H1 (cell line): Measurements from ENCODE around the gene TM4SF1.

Experiments
- CHD1 ChIP-seq: IDR thresholded peaks from 2 replicates; pipeline ENCODE4 v1.6.1; 2012; ENCODE audit warnings: low read depth, low read length, improper control_type of control experiment
- CHD2 ChIP-seq: IDR thresholded peaks from 2 replicates; pipeline ENCODE4 v1.6.1; 2012; ENCODE audit warnings: low read length, improper control_type of control experiment
- EGR1 ChIP-seq: IDR thresholded peaks from 2 replicates; pipeline ENCODE4 v1.6.1; 2011; ENCODE audit warnings: low read depth, low read length, borderline replicate concordance
- EZH2 ChIP-seq: fragments of 200-600 bp; sonication (generic); IDR thresholded peaks from 2 replicates; pipeline ENCODE4 v1.7.1; 2012; ENCODE audit warnings: low read depth, mild to moderate bottlenecking, moderate library complexity, low read length, inconsistent platforms; ENCODE audit not compliant: severe bottlenecking
- MAX ChIP-seq: IDR thresholded peaks from 2 replicates; pipeline ENCODE4 v1.6.1; 2012; ENCODE audit warnings: inconsistent platforms
- POLR2A ChIP-seq, 2 experiments: IDR thresholded peaks; 1 replicate in 1 of 2; 2 replicates in 1 of 2; pipeline ENCODE4 v1.6.1; 2011; ENCODE audit warnings: low read depth in 2 of 2, low read length in 2 of 2, mild to moderate bottlenecking in 2 of 2; ENCODE audit errors: control extremely low read depth in 1 of 2
- RBBP5 ChIP-seq: IDR thresholded peaks from 2 replicates; pipeline ENCODE4 v1.7.1; 2012; ENCODE audit warnings: low read depth, mild to moderate bottlenecking, inconsistent platforms, low read length, moderate library complexity, borderline replicate concordance
- RFX5 ChIP-seq: IDR thresholded peaks from 2 replicates; pipeline ENCODE4 v1.6.1; 2011; ENCODE audit warnings: low read depth, low read length, improper control_type of control experiment, borderline replicate concordance
- SIX5 ChIP-seq: IDR thresholded peaks from 2 replicates; pipeline ENCODE4 v1.6.1; 2011; ENCODE audit warnings: mild to moderate bottlenecking, low read depth, low read length
- TAF1 ChIP-seq: IDR thresholded peaks from 2 replicates; pipeline ENCODE4 v1.6.1; 2011; ENCODE audit warnings: mild to moderate bottlenecking, low read depth, low read length
- TF ChIP-seq, protein P1 (sequence below), 3 experiments: IDR thresholded peaks; 1 replicate in 2 of 3; 2 replicates in 1 of 3; pipeline versions ENCODE4 v1.5.1 to v1.6.1; 2011; ENCODE audit warnings: low read length in 3 of 3, mild to moderate bottlenecking in 3 of 3, inconsistent platforms in 2 of 3, low read depth in 1 of 3, moderate library complexity in 1 of 3; ENCODE audit not compliant: insufficient read depth in 1 of 3; ENCODE audit errors: control extremely low read depth in 1 of 3

- TF ChIP-seq EZH2 (no peak), CHD1 (no peak), RBBP5 (no peak), RFX5 (no peak), SIX5 (no peak), CHD2 (no peak), POLR2A (IDR thresholded peaks at IDR 0.05; ENCODE audit: control extremely low read depth in 1 of 2, low read depth in 2 of 2, low read length in 2 of 2) (no peak), EGR1 (no peak), TAF1 (no peak), MAX (no peak)
- TF ChIP-seq, protein P1, sequence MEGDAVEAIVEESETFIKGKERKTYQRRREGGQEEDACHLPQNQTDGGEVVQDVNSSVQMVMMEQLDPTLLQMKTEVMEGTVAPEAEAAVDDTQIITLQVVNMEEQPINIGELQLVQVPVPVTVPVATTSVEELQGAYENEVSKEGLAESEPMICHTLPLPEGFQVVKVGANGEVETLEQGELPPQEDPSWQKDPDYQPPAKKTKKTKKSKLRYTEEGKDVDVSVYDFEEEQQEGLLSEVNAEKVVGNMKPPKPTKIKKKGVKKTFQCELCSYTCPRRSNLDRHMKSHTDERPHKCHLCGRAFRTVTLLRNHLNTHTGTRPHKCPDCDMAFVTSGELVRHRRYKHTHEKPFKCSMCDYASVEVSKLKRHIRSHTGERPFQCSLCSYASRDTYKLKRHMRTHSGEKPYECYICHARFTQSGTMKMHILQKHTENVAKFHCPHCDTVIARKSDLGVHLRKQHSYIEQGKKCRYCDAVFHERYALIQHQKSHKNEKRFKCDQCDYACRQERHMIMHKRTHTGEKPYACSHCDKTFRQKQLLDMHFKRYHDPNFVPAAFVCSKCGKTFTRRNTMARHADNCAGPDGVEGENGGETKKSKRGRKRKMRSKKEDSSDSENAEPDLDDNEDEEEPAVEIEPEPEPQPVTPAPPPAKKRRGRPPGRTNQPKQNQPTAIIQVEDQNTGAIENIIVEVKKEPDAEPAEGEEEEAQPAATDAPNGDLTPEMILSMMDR (IDR thresholded peaks at IDR 0.05; ENCODE audit: control extremely low read depth in 1 of 3, insufficient read depth in 1 of 3, low read depth in 1 of 3, low read length in 3 of 3): no peak
Observed at GRCh38 chr3:149388531-149389417, 11.3 kb upstream of the TM4SF1 start.
